AG09319 (cell line): ENCODE measurements around the gene PRR5L.

Experiments
- DNase-seq: peaks from one replicate; pipeline ENCODE4 v3.0.0-alpha.2; 2010; ENCODE audit warnings: low read depth; ENCODE audit errors: extremely low read depth
- CTCF ChIP-seq: IDR thresholded peaks from 2 replicates; pipeline ENCODE4 v1.5.1; 2011; ENCODE audit warnings: low read depth, mild to moderate bottlenecking, inconsistent platforms, low read length, moderate library complexity

Gene PRR5L, protein sequence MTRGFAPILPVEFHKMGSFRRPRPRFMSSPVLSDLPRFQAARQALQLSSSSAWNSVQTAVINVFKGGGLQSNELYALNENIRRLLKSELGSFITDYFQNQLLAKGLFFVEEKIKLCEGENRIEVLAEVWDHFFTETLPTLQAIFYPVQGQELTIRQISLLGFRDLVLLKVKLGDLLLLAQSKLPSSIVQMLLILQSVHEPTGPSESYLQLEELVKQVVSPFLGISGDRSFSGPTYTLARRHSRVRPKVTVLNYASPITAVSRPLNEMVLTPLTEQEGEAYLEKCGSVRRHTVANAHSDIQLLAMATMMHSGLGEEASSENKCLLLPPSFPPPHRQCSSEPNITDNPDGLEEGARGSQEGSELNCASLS

DNA sequence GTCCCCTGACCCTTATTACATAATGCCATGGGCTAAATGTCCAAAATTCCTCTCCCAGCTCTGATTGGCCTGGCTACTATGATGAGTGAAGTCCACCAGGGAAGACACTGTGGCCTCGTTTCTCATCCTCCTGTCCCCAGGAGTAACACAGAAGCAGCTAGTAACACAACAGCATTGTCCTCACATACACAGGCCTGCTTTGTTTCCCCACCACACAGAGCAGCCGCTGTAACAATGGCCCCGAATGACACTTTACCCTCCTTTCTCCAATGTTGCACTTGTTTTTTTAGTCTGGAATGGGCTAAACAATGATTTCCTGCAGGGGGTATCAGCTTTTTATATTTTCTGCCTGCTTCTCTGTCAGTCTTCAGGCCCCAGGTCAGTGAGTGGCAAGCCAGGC, at the start of gene PRR5L:
PRR5L (plus strand) TSS at position 363 of the 400 bp plus-strand sequence. CDS start 104,834 bp downstream, outside the sequence.
- no peak for DNase-seq
- no peak for TF ChIP-seq CTCF

- no peak for TF ChIP-seq CTCF
- no peak for DNase-seq
Measured at GRCh38 chr11:36247493-36247892, 48.6 kb upstream of the PRR5L start.

DNA sequence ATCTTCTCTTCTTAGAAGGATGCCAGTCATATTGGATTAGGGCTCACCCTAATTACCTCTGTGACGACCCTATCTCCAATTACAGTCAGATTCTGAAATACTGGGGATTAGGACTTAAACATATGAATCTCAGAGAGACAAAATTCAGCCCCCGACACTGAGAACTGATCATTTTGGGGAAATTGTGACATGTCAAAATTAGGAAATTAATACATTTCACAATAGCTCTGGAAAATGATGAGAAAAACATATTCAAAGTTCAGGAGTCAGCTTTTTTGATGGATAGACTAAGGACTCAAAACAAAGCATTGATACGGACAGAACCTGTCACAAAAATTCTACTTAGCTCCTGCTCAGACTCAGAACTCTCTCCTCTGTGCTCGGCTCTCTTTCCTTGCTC, 47.7 kb upstream of the PRR5L start:
- no peak for DNase-seq
- TF ChIP-seq CTCF: no peak

DNA sequence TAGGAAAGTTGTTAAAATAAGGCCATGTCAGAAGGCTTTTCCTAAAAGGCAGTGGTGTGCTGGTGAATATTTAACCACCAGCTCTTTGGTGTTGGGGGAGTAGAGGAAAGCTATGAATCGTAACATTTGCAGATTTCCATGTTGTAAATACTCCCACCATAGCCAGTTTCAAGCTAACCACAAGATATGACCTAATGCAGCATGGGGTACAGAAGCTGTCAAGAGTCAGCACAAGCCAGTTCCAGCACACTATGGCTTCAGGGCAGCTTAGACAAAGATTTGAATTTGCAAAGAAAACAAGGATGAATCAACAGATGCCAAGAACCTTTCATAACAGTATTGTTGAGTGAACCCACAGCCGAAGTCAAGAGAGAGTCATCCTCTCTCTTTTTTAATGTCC, 46.8 kb upstream of the PRR5L start:
- DNase-seq: peak; percentile 19
- TF ChIP-seq CTCF: no peak

DNA sequence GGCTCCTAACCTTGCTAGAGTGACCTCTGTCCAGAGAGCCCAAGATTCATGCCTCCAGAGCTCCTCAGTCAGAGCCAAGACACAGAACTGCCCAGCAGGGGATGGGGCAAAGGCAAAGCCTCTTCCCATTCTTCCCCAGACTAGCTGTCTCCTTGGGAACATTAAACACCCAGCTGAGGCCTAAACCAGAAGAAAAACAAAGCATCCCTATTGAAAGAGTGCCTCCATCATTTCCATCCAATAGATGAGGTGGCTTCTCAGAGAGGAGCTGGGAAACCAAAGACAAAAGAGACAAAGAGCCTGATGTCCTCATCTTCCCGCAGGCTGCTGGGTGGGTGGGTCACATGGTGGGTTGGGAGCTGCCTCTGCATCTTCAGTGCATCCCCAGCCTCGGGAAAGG, 44.3 kb upstream of the PRR5L start:
- DNase-seq: no peak
- no peak for TF ChIP-seq CTCF

- DNase-seq: no peak
- TF ChIP-seq CTCF: no peak
Measured at GRCh38 chr11:36253238-36253637, 42.9 kb upstream of the PRR5L start.

- DNase-seq: no peak
- no peak for TF ChIP-seq CTCF
Measured at GRCh38 chr11:36254713-36255112, 41.4 kb upstream of the PRR5L start.
